G401 (cell line): ENCODE measurements around the gene ARSI. TPM values are rescaled to one million over a fixed set of nuclear protein-coding genes. Genes with fewer than 3 reads are reported as not detected.
A peak's percentile ranks its signal among the peaks of the same experiment; 100 is the strongest.
"Not testable (repeated sequence)": the region's sequence is repeated elsewhere in the genome, so short reads cannot be mapped to it uniquely, and the experiment has no call there.

ENCODE experiments used
- DNase-seq: peaks from one replicate; pipeline ENCODE4 v3.0.0-alpha.2; 2015; ENCODE audit warnings: low spot score
- in situ Hi-C: cut with HindIII; loops from 2 replicates; pipeline ENCODE4 v1.10.0; 2016; ENCODE audit warnings: low sequenced_read_pairs, mixed read lengths
- total RNA-seq: library from RNA; depleted of rRNA; stranded (reverse); fragments of >200 nt; shearing (Covaris generic); gene quantifications from 2 replicates; pipeline ENCODE4 v1.2.3, GENCODE V29; 2014; rRNA removed

Gene ARSI
- total RNA-seq, 1 experiment from 2014 or later: 89.2 TPM

DNA sequence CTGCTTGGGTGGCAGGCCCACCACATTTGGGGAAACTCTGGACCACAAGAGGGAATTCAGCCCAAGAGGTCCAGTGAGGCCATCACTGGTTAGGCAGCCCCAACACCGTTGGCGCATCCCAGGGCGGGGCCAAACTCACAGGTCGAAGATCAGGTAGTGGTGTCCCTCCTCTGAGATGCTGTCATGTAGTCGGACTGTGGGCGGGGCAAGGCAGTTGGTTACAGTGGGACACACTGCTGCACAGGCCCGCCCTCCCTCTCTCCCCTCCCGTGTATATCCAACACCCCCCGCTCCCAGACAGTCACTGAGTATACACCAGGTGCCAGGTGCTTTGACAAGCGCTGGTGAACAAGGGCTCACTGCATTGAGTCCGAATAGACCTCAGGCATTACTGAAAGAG, 45.3 kb downstream of the ARSI start:
- no peak for DNase-seq
- in situ Hi-C loops: no loop called here

DNA sequence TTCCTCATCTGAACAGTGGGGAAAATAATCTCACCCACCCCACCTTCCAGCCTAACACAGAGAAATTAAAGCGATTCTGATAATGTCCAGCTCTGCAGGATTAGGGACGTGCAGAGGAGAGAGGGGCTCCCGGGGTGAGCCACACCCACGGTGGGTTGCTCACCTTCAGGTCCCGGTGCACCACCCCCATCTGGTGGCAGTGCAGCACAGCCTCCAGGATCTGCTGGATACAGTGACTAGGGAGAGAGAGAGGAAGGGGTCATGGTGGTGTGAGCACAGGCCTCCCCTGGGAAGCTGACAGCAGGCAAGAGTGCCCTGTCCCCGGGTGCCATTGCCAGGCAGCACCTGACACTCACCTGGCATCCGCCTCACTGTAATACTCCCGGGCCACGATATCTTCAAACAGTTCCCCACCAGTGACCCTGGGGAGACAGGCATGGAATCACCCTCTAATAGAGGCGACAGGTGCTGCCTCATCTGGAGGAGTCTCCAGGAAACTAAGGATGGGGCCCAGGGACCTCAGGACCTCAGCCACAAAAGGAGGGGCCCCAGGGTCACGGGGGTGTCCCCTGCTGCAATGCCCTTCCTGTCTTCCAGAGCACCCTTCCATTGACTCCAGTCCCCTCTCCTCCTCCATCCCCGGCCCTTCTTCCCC, 46.2 kb downstream of the ARSI start:
- DNase-seq: no peak
- in situ Hi-C loops: no loop called here

DNA sequence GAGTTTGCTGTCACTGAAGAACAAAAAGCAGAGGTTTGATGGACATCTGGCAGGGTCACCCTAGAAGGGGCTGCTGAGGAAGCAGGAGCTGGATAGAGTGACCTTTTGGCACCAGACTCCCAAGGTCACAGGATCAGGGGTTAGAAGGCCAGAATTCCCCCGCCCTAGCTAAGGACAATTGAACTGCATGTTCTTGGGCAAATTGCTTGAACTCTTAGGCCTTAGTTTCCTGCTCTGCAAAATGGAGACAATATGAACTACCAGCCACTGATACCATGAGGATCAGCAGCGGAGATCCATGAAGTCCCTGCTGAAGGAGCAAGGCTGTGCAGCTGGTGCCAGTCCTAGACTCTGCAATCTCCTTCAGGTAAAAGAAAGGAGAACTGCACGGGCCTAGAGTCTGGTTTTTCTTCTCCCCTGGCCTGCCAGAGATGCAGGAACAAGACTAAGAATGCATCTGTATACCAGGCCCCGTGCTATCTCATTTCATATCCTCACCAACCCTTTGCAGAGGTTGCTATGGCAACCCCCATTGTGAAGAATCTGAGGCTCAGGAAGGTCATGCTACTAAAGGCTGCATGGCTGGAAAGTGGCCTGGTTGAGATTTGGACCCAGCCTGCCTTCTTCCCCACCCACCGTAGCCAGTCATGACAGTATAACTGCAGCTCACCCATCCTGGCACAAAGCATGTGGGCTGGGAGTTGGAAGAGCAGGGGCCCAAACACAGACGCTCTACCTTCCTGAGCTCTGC, 46.9 kb downstream of the ARSI start:
- peak; percentile 50 for DNase-seq

DNA sequence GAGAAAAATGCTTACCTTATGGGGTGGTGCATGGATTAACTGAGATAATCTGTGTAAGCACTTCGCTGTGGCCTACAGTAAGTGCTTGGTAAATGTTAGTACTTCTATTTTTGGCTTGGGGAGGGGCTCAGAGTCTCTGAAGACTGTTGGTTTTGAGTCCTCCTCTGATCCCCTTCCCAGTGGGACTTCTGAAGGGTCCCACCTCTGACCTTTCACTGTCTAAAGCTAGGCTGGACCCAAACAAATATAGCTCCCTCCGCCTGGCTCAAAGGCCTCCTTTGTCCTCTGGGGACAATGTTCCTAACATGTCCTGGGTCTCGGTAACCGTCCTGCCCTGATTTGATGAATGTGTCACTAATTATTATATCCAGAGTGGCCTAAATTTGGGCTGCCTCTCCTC, 47.9 kb downstream of the ARSI start:
- in situ Hi-C loops: no loop called here
- no peak for DNase-seq

More for the DNA sequence above, 46.9 kb downstream of the ARSI start:
- in situ Hi-C loops: no loop called here

DNA sequence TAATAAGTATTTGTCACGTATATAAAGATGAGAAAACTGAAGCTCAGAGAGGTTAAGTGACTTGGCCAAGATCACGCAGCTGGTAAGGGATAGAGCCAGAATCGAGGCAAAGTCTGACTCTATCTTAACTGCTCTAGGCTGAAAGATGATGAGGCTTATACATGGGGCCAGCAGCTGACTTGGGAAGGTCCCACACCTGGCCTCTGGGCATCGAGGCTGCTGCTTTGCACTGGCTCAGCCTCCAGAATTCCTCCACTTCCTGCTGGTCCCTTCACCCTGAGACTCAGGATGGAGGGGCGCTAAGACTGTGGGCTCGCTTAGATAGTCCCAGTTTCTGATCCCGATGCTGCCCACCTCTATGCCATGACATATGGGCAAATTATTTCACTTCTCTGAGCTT, 48.3 kb downstream of the ARSI start:
- in situ Hi-C loops: no loop called here
- DNase-seq: no peak

DNA sequence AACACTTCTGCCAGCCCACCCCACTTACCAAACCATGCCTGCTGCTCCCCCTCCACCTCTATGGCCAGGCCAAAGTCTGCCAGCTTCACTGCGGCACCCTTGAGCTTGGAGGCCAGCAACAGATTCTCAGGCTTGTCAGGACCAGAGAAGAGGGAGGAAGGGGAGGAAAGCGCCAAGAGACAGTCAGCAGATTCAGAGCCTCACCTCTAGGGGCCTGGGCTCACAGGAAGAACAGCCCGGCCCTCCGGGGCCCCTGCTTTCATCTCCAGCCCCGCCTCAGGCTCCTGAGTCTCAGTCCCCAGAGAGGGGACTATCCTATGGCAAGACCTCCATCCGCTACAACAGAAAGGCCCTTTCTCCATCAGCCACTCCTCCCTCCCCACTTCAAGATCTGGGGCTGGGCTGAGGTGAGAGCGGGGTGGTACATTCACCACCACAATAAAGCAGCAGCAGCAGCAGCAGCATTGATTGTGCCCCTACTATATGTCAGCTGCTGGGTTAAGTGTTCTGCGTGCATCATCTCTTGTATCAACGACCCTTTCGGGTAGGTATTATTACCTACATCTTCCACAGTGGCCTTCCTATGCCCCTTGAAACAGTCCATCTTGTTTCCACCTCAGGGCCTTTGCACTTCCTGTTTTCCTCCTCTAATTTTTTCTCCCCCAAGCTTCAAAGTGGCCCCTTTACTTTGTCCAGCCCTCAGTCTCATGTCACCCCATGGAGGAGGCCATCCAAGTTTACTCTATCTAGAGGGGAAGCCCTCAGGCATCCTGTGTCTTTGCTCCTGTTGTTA, 49.1 kb downstream of the ARSI start:
- in situ Hi-C loops: no loop called here
- no peak for DNase-seq

DNA sequence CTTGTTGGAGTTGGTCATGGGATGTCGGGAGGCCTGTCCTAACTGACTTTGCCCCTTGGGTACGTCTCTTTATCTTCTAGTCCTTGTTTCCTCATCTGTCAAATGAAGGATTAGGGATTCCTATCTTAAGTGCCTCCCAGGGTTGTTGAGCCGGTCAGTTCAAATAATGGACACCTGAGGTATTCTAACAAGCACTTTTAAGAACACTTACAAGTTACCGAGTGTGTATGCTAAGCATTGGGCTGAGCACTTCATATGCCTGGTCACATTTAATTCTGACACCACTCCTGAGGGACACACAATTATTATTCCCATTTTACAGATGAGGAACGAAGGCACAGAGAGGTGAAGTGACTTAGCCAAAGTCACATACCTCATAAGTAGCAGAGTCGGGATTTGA, 50.2 kb downstream of the ARSI start:
- no peak for DNase-seq
- in situ Hi-C loops: no loop called here

DNA sequence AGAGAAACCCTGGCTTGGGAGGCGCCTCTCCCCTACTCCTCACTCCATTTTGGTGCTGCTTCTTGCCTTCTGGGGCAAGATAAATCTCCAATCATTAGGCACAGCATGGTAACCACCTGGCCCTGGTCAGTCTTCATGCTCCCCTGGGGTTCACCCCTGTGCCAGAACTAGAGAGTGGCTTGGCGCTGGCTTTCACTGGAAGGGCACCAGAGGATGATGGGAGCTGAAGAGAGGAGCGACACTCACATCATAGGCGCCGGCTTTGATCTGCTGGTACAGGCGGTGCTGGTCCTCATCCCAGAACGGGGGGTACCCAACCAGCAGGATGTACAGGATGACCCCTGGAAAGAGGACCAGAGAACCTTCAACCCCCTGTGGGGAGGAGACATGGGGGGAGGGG, 51.2 kb downstream of the ARSI start:
- in situ Hi-C loops: no loop called here
- no peak for DNase-seq

DNA sequence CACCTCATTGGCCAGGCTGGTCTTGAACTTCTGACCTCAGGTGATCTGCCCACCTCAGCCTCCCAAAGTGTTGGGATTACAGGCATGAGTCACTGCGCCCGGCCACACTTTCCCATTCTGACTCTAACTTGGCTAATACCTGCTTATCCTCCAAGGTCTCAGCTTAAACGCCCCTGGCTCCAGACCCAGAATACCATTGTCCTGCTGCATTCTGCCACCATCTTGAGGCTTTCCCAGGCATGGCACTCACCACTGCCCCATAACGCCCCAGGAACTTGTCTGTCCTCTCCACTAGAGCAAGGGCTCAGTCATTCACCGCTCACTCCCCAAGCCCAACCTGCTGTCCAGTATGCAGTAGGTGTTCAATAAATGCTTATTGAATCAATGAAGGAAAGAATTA, 53.0 kb downstream of the ARSI start:
- DNase-seq: no peak
- in situ Hi-C loops: no loop called here

DNA sequence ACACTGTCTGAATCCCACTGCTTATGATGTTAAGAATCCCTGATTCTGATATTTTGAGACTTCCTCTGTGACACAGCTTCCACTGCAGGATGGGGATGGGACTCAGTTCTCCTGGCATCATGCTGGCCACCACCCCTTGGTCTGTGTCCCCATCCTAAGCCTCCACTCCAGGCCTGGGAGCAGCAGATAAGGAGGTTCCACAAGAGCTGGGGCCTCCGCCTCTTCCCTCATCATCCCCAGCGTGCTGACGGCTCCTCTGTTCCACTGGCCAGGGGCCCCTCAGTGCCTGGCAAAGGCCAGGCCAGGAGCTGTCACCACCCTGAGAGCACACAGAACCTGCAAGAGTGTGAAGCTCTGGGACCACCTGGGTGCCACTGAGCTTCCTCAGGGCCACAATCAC, 53.8 kb downstream of the ARSI start:
- no peak for DNase-seq
- in situ Hi-C loops: no loop called here

DNA sequence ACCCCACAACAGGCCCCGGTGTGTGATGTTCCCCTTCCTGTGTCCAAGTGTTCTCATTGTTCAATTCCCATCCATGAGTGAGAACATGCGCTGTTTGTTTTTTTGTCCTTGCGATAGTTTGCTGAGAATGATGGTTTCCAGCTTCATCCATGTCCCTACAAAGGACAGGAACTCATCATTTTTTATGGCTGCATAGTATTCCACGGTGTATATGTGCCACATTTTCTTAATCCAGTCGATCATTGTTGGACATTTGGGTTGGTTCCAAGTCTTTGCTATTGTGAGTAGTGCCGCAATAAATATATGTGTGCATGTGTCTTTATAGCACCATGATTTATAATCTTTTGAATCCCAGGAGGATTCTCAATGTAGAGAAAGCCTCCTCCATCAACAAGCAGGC, 54.2 kb downstream of the ARSI start:
- in situ Hi-C loops, DNase-seq: not testable (repeated sequence)

DNA sequence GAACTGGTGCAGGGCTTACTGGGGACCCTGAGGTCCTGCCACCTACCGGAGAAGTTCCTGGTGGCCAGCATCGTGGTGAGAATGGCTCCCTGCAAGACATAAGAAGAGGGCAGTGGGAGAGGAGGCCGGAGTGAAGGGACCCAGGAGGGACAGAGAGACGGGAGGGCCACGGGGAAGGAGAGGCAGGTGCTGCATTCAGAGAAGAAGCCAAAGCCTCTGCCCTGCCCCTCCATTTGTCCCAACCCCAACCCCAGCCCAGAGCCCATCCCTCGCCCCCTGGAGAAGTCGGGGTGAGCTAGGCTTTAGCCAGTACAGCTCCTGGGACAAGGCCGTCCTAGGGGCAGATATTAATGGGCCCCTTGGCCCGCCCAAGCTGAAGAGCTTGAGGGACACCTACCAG, 55.0 kb downstream of the ARSI start:
- in situ Hi-C loops: no loop called here

DNA sequence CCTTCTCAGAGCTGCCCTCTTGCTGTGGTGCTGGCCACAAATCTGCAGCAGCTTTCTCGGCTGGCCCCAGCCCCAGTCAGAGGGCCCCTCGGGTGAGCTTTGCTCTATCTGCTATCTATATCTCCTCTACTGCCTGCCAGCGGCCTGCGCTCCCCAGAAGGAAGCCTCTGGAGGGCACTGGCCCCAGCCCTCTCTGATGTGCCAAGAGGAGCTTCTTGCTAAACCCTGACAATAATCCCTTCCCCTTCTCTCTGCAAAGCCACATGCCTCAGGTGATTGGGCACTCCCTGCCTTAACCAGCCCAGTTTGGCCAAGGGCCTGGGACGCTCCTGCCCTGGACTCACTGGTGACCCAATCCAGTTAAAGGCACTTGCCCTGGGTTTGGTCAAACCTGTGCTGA, 55.9 kb downstream of the ARSI start:
- in situ Hi-C loops: no loop called here
- DNase-seq: no peak

More for the DNA sequence above, 55.0 kb downstream of the ARSI start:
- no peak for DNase-seq

DNA sequence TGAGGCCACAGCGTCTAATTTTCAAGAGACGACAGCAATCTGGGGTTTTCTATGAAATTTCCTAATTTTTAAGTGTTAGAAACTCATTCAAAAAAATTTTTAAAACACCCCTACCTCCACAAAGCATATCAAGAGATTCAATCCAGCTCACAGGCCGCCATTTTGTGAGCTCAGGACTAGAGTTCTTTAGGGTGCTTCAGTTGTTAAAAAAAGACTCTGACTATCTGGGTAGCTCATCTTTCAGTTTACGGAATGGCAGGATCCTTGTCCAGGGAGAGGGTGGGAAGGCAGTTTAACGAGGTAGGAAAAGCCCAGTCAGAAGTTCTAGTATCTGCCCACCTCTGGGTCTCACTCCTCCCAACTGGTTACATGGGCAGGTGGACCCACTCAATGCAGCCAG, 56.3 kb downstream of the ARSI start:
- in situ Hi-C loops: no loop called here
- DNase-seq: no peak

Other genes with a start within 250 kb of the ARSI start
- 0.43 and 1.1 TPM in 2 replicates for gene CSF1R, start 216.4 kb downstream of the ARSI start, total RNA-seq
- gene PDGFRB, start 147.1 kb downstream of the ARSI start, total RNA-seq: 21.0 and 31.1 TPM in 2 replicates
- gene CDX1, start 136.1 kb downstream of the ARSI start, total RNA-seq: not detected in 2 replicates
- gene SLC6A7, start 112.8 kb downstream of the ARSI start, total RNA-seq: not detected in 2 replicates
- 0.06 and 0.31 TPM in 2 replicates for gene CAMK2A, start 13.1 kb downstream of the ARSI start, total RNA-seq
- gene TCOF1, start 54.8 kb upstream of the ARSI start, total RNA-seq: 78.5 and 94.9 TPM in 2 replicates
- 118 and 123 TPM in 2 replicates for gene CD74, start 110.0 kb upstream of the ARSI start, total RNA-seq
- 3,973 and 5,195 TPM in 2 replicates for gene RPS14, start 146.8 kb upstream of the ARSI start, total RNA-seq
- gene NDST1, start 205.2 kb upstream of the ARSI start, total RNA-seq: 68.1 and 76.0 TPM in 2 replicates